KG1 (cell line): ENCODE measurements around the gene PIN1.
A peak's percentile ranks its signal among the peaks of the same experiment; 100 is the strongest.
"Not testable (repeated sequence)": the region's sequence is repeated elsewhere in the genome, so short reads cannot be mapped to it uniquely, and the experiment has no call there.

Experiments
- DNase-seq: peaks from one replicate; lab custom pipeline; 2025; lab: John Stamatoyannopoulos, UW

PIN1 gene

GRCh38 chr19:9834726-9835506, at the start of gene PIN1:
Gene PIN1, plus strand, starts transcription at chr19:9835318. Its CDS starts 27 bp downstream, at chr19:9835345.
- DNase-seq, result peak; percentile 97

GRCh38 chr19:9785367-9786331, 49.5 kb upstream of the PIN1 start:
- DNase-seq, result peak; percentile 82

DNA sequence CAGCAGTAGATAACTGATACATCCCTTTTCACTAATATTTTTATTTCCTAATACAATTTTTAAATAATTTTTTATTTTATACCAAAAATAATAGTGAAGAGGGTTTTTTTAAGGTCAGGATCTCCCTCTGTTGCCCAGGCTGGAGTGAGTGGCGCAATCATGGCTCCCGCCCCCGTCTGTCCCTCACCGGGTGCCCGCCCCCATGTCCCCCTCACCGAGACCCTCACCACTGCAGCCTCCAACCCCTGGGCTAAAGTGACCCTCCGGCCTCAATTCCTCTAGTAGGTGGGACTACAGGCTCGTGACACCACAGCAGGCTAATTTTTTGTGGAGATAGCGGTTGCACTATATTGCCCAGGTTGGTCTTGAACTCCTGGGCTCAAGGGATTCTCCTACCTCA, 48.8 kb upstream of the PIN1 start:
- no peak for DNase-seq

GRCh38 chr19:9786819-9787218, 48.3 kb upstream of the PIN1 start:
- no peak for DNase-seq

GRCh38 chr19:9788604-9789003, 46.5 kb upstream of the PIN1 start:
- DNase-seq, result not testable (repeated sequence)

DNA sequence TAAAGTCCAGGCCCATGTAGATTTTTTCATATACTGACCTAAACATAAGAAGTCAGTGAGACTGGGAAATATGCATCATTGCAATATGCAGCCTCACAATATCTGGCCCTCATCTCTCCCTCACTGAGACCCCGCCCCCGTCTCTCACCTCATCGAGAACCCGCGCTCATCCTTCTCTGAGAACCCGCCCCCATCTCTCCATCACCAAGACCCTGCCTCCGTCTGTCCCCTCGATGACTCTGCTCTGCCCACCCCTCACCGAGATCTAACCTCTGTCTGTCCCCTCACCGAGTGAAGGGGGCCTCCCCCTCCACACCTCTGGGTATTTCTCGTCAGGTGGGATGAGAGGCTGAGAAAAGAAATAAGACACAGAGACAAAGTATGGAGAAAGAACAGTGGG, 46.1 kb upstream of the PIN1 start:
- DNase-seq, result no peak

DNA sequence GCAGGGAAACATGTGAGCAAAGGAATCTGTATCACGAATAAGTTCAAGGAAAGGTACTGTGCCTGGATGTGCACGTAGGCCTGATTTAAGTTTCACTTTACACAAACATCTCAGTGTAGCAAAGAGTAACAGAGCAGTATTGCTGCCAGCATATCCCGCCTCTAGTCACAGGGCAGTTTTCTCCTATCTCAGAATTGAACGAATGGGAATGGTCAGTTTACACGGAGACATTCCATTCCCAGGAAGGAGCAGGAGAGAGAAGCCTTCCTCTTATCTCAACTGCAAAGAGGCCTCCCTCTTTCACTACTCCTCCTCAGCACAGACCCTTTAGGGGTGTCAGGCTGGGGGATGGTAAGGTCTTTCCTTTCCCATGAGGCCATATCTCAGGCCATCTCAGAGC, 45.5 kb upstream of the PIN1 start:
- DNase-seq, result not testable (repeated sequence)

DNA sequence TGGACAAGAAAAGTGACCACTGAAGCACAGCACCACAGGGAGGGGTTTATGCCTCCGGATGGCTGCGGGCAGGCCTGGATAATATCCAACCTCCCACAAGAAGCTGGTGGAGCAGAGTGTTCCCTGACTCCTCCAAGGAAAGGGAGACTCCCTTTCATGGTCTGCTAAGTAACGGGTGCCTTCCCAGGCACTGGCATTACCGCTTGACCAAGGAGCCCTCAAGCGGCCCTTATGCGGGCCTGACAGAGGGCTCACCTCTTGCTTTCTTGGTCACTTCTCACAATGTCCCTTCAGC, 44.1 kb upstream of the PIN1 start:
- DNase-seq, result not testable (repeated sequence)

DNA sequence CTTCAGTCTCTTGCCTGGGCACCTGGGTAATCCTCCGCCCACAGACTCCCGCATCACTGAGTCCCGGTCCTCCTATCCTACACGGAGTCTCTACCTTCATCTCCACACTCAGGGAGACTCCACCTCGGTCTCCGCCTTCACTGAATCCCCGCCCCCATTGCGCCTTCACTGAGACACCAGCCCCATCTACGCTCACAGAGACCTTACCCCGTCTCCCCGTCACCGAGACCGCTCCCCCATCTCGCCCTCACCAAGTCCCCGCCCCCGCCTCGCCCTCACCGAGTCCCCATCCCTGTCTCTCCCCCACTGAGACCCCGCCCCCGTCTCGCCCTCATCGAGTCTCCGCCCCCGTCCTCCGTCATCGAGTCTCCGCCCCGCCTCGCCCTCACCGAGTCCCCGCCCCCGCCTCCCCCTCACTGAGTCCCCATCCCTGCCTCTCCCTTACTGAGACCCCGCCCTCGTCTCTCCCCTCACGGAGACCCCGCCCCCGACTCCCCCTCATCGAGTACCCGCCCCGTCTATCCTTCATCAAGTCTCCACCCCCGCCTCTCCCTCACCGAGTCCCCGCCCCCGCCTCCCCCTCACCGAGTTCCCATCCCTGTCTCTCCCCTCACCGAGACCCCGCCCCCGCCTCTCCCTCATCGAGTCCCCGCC, 43.4 kb upstream of the PIN1 start:
- DNase-seq, result peak; percentile 31

DNA sequence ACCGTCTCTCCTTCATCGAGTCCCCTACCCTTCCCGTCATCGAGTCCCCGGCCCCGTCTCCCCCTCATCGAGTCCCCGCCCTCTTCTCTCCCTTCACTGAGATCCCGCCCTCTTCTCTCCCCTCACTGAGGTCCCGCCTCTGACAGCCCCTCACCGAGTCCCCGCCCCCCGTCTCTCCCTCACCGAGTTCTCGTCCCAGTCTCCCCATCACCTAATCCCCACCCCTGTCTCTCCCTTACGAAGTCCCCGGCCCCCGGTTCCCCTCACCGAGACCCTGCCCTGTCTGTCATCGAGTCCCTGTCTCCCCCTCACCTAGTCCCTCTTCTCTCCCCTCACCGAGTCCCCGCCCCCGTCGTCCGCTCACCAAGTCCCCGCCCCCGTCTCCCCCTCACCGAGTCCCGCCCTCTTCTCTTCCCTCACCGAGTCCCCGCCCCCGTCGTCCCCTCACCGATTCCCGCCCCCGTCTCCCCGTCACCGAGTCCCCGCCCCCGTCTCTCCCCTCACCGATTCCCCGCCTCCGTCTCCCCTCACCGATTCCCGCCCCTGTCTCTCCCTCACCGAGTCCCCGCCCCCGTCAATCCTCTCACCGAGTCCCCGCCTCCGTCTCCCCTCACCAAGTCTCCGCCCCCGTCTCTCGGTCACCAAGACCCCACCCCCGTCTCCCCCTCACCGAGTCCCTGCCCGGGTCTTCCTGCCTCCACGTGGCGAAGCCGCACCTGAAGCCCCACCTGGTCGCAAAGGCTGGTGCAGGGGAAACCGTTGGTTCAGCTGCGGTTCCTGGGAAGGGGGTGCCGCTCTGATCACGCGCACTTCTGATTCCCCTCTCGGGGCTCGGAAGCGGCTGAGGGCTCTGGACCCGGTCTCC, 42.7 kb upstream of the PIN1 start:
- DNase-seq, result peak; percentile 80

DNA sequence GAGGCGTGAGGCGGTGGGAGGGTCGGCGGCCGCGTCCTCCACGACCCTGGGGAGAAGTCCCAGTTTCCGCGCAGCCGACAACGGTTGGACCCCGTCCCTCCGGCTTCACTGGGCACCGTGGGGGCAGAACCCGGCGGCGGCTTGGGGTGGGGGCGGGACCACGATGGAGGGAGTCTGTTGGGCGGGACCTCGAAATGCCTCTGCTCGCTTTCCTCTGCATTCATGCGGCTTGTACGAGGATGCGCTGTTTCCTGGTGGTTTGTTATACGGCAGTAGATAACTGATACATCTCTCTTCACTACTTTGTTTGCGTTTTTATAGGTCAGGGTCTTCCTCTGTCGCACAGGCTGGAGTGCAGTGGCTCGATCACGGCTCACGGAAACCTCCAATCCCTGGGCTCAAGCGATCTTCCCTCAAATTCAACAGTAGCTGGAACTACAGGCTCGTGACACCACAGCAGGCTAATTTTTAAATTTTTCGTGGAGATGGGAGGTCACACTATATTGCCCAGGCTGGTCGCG, 42.0 kb upstream of the PIN1 start:
- no peak for DNase-seq

- peak; percentile 68 for DNase-seq
Observed at GRCh38 chr19:9796113-9796773, 38.9 kb upstream of the PIN1 start.

DNA sequence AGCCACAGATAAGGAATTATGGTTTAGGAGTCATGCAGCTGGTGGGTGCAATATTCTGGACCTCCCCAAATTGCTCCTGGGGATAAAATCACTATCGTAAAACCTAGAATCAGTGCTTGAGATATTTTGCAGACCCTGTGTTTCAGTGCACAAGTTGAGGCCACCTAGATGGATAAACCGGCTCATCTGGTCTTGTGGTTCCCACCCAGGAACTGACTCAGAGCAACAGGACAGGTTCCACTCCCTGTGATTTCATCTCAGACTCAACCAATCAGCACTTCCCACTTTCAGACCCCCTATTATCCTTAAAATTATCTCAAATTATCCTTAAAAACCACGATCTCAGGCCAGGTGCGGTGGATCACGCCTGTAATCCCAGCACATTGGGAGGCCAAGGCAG, 37.2 kb upstream of the PIN1 start:
- DNase-seq, result no peak

- no peak for DNase-seq
Observed at GRCh38 chr19:9799162-9799561, 36.0 kb upstream of the PIN1 start.

DNA sequence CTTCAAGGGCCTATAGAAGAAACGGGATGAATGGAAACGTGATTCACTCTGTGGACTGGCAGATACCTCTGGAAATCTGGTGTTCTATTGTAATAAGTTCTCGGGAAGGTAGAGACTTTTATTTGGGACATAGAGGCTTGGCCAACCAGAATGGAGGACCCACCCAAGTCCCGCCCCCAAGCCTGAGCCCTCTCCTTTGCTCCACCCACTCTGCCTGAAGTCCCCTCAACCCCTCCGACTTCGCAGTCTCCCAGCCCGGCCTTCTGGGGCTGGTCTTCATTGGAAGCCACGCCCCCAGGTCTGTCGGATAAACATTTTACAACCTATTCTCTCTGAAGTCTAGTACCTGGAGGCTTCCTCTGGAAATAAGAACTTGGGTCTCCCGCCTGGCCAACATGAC, 33.1 kb upstream of the PIN1 start:
- no peak for DNase-seq

- DNase-seq, result no peak
Observed at GRCh38 chr19:9806803-9807202, 28.3 kb upstream of the PIN1 start.

DNA sequence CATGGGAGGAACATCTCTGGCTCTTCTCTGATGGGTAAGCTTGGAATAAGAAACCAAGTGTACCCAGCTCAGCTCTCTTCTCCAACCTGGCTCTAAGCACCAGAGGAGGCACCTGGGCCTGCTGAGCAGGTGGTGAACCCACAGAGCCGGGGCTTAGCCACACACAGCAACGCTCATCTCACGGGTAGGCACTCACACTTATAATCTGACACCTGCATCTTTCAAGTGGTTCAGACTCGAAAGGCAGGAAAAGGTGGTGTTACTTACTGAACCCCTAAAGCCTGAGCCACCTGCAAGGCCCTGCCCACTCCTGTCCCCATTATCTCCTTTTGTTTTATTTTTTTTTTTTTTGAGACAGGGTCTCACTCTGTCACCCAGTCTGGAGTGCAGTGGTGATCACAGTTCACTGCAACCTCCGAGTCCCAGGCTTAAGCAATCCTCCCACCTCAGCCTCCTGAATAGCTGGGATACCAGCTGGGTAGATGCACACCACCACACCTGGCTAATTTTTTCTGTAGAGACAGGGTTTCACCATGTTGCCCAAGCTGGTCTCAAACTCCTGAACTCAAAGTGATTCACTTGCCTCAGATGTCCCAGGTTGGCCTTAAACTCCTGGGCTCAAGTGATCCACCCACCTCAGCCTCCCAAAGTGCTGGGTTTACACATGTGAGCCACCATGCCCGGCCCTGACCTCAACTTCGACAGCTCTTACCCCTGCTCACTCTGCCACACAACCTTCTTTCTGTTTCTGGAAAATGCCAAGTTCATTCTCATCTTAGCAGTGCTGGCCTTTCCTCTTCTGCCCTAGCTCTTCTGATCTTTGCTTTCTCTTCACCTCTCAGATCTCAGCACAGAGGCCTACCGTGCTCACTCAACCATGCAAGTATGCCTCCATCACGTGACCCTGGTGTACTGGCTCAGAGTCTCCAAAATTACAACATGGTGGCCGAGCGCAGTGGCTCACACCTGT, 26.0 kb upstream of the PIN1 start:
- DNase-seq, result no peak

DNA sequence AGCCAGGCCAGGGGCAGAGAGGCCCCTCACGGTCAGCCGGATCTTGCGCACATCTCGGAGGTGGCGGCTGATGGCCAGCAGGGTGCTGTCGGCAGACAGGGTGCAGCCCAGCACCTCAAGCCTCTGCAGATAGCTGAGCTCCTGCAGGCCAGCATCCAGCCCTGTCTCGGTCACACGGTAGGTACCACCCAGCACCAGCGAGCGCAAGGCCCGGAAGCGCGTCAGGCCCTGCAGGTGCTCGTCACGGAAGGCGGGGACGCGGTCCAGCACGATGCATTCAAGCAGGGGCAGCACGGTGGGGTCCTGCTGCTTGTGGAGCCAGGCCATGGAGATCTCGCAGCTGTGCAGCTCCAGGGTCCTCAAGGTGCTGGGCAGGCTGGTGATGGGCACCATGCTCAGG, 24.0 kb upstream of the PIN1 start:
- no peak for DNase-seq

DNA sequence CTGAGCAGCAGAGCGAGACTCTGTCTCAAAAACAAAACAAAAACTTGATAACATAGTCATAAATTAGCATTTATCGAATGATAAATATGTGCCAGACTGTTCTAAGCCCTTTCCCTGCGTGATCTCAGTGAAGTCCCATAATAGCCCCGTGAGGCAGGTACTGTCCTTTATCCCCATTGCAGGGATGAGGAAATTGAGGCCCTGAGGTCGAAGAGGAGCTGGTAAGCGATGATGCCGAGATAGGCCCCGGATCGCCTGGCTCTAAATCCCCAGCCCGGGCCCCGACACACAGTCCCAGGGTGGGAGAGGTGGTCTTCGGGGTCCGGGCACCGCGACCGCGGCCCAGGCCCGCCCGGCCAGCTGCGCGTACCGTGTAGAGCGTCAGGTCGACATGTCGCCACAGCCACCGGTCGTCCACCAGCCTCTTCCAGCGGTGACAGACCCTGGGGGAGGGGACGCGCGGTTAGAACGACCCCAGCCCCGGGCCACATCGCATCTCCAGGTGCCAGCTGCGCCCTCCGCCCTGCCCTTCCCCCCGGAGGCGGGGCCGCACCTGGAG, 16.9 kb upstream of the PIN1 start:
- no peak for DNase-seq
